Measurements from ENCODE around the gene ARHGEF10L.

Gene ARHGEF10L

DNA sequence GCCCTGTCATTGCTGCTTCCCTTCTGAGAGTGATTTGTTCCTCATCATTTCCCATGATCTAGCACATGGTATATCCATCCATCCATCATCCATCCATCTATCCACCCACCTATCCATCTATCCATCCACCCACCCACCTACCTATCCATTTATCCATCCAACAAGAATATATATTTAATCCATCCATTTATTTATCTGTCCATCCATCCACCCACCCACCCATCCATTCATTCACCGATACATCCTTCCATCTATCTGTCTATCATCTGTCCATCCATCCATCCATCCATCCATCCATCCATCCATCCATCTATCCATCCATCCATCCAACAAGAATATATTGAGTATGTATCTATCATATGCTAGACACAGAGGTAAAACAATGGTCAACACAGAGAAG, 115.7 kb downstream of the ARHGEF10L start:
- no peak for DNase-seq (ENCODE audit: low read depth)

DNA sequence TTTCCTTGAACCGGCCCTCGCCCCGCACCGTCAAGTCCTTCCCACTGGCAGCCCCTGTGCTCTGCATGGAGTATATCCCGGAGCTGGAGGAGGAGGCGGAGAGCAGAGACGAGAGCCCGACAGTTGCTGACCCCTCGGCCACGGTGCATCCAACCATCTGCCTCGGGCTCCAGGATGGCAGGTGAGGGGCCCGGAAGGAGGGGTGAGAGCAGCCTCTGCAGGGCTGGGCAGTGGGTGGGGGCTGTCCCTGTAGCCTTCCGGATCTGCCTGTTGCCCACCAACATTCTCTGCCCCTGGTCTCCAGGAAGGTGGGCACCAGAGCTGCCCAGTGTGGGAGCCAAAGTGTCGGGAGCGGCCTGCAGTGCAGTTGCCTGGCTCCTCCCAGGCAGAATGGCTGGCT, 116.4 kb downstream of the ARHGEF10L start:
- DNase-seq (ENCODE audit: low read depth): no peak

DNA sequence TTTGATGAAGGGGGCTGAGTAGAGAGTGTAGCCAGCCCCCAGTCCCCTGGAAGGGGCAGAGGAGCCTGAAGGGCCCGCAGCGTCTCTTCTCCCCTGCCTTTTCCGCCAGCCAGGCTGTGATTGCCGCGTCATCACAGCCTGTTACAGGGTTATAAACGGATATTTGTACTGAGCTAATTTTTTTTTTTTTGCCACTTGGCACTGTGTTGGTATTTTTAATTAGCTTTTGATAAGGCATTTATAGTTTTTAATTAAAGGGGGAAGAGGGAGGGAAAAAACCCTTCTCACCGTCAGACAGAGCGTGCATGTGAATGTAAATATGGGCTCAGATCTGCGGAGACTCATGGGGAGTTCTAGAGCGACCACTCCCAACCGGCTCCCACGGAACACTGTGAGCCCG, 117.9 kb downstream of the ARHGEF10L start:
- DNase-seq (ENCODE audit: low read depth): no peak

DNA sequence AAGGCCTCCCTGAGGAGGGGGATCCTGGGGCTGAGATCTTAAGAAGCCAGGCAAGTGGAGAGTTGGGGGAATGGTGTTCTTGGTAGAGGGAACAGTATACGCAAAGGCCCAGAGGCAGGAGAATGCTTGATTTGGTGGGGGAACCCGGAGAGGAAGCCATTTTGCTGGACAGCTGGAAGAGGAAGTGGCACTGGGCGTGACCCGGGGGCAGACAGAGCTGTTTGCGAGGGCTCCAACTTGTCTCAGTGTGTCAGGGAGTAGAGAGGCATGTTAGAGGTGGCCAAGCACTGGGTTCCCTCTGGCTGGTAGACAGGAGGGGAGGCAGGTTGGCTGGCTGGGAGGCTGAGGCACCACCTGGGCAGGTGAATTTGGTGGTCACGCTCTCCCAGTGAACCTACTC, 119.3 kb downstream of the ARHGEF10L start:
- DNase-seq (ENCODE audit: low read depth): no peak

DNA sequence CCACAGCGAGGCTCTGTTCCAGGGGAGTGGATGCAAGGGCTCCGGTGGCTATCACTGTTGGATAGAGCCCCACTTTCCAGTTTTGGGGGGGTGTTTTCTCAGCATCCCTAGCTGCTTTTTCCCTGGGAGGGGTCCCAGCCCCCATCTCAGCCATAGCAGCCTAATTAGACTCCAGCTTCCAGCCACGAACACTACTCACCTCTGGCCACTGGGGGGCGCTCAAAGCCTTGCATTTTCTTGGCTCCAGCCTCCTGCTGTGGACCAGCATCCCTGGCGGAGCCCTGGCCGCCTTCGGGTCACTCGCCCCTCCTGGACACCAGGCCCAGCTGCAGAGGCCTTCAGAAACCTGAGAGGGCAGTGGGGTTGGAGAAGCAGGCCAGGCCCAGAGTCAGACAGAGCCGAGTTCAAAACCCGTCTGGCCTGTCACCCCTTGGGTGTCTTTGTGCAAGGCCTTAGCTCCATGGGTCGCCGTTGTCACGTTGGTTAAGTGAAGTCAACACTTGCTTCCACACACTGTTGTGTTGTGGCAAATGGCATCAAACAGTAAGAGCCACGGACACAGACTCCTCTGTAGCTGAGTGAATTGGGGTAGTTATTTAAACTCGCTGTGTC, 122.2 kb downstream of the ARHGEF10L start:
- DNase-seq (ENCODE audit: low read depth): peak; percentile 40

DNA sequence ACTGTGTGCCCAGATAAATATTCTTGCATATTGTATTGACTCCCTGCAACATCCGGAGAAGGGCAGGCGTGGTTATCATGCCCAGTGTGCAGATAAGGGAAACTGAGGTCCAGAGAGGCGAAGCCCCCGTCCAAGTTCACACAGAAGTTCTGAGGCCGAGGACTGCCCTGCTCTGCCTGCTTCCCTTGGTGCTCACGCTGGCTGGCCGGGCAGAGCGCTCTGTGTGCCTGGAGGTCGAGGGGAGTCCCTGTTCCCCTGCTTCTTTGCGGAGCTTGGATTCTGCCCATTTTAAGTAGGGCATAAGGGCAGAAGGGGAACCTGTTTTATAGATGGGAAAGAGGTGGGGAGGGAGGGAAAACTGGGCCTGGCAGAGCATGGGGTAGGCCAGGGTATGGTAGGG, 122.8 kb downstream of the ARHGEF10L start:
- no peak for DNase-seq (ENCODE audit: low read depth)

DNA sequence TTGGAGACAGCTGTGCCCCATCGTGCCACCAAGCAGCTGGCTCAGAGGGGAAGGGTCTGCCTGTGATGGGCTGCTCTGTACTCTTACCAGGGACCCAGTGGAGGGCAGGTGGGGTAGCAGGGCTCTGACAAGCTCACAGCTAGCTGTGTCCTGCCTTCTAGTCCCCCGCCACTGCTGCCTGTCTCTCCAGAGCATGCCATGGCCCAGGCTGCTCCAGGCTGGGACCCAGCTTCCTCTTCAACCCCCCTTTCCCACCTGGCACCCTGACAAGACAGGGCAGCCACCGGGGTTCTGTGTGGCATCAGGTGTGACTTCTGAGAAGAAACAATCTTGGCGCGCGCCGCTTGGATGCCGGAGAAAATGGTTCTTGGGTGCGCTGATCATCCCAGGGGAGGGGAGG, 123.3 kb downstream of the ARHGEF10L start:
- DNase-seq (ENCODE audit: low read depth): no peak

DNA sequence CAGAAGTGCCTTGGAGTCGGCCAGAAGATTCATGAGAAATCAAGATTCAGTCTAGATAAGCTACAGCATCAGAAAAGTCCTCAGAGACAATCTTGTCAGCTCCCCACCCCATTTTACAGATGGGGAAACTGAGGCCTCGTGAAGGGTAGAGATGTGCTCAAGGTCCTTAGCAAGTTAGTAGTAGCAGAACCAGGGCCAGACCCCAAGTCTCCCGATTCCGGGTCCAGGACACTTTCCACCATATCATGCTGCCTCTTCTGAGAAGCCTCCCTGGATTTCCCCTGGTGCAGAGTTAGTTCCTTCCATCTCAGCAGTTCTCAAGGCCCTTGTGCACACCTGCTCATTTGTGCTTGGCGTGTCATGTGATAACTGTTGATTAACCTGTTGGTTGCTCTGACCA, 124.1 kb downstream of the ARHGEF10L start:
- no peak for DNase-seq (ENCODE audit: low read depth)

DNA sequence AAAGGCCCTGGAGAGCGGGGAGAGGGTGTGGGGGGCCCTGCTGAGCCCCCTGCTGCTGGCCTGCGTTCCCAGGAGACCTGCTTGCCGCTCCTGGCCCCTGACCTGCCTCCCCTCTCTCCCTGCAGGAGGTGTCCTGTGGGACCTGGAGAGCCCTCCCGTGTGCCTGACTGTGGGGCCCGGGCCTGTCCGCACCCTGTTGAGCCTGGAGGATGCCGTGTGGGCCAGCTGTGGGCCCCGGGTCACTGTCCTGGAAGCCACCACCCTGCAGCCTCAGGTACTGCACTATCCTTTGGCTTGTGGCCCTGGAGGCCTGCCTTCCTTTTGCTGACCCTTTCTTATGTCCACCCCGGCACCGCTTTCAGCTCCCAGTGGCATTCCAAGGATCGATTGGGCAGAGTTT, 124.8 kb downstream of the ARHGEF10L start:
- no peak for DNase-seq (ENCODE audit: low read depth)

DNA sequence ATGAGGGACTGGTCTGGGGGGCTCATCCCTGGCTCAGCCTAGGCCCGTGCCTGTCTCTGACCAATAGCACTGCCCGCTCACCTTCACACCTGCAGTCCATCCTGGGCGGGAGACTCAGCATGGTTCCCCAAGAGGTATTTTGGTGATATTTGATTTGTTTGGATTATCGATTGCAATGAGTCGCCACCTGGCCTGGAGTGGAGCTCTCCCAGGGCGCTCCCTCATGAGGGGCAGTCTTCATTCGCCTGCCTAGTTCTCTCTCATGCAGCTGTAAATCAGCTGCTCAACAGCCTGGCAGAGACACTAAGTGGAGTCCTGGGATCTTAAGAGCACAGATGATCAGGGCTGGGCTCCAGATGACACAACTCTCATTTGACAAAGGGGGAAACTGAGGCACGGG, 125.6 kb downstream of the ARHGEF10L start:
- no peak for DNase-seq (ENCODE audit: low read depth)

DNA sequence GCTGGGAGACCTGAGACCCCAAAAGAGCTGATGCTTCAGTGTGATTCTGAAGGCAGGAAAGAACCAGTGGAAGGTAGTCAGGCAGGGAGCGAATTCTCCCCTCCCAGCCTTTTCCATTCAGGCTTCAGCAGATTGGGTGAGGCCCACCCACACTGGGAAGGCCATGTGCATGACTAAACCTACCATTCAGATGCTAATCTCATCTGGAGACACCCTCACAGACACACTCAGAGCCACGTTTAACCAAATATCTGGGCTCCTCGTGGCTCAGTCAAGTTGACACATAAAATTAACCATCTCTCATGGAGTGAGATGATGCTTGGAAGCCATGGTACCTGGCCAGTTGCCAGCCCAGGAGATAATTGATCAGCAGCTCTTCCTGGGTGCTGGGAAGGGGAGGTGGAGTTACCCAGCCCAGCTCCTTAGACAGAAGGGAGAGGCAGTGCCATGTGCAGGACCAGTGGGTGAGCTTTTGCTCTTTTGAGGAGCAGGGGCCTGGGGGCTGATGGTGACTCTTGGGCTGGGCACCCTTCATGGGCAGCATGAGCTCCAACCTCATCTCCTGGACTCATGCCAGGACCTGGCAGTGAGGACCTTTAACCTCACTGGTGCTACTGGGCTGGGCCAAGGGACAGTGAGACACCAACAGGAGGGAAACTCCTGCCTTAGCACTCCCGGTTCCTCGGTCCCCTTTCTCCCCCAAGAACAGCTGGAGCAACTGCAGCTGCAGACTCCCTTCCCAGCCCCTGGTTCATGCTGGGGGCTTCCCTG, 126.6 kb downstream of the ARHGEF10L start:
- no peak for DNase-seq (ENCODE audit: low read depth)

DNA sequence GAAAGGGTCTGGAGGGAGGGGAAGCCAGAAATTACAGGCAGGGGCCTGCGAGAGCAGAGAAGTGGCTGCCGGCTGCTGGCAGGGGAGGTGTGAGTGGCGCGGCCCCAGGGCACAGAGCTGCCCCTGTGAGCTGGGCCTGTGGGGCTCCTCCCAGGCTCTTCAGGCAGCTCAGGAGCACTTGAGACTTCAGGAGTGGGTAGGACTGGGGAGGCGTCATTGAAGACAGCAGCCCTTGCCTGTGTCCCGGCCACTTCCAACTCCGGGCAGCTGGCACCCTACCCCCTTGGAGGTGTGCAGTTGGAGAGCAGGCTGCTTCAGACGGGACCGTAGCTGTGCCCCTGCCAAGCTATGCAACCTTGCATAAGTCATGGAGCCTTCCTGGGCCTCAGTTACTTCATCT, 128.1 kb downstream of the ARHGEF10L start:
- DNase-seq (ENCODE audit: low read depth): no peak

DNA sequence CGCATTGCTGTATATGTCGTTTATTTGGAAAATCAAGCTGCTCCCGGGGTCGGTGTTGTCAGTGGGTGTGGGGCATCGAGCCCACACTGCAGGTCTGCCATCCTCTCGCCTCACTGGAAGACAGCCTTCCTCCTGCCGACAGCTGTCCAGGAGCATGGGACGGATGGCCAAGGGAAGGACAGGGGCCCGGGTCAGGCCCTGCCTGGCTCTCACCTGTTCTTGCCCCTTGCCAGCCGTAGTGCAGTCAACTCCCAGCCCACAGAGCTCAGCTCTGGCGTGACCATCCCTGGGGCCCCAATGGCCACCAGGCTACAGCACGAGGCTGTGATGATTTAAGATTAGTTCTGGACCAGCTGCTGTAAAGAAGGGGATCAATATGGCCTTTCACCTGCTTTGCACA, 128.7 kb downstream of the ARHGEF10L start:
- no peak for DNase-seq (ENCODE audit: low read depth)

DNA sequence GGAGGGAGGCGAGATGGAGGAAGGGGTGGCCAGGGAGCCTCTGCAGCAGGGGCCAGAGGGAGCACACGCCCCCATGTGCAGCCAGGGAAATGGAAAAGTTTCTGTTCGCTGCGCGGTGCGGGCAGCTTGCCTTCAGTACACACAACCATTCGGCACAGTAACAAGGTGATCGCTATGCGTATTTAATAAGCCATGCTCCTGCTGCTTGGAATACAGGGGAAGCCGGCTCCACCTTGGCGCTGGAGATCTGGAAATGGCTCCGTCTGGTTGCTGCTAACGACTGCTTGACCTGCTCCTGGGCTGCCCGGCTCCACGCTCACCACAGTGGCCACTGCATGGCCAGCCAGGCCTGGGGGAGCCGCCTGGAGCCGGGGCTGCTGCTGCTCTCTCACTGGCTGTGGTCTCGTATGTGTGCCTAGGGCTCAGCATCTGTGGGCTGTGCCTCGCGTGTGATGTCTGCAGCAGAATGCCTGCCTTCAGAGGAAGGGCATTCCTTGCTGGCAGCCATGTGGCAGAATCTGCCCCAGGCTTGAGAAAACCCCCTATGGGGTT, 129.2 kb downstream of the ARHGEF10L start:
- no peak for DNase-seq (ENCODE audit: low read depth)

DNA sequence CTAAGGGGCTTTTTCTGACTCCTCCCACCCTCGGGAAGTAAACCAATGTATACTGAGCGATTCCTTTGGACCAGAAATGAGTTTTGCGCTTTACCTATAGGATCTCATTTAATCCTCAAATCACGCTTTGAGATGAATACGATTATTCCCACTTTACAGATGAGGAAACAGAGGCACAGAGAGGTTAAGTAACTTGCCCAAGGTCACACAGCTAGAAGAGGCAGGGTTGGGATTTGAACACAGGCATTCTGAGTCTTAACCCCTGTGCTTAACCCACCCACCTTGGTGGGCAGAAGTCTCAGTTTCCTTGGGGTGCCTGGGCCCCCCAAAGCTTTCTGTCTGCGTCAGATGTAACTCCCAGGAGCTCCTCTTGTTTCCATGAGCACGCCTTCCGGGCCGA, 129.8 kb downstream of the ARHGEF10L start:
- no peak for DNase-seq (ENCODE audit: low read depth)

DNA sequence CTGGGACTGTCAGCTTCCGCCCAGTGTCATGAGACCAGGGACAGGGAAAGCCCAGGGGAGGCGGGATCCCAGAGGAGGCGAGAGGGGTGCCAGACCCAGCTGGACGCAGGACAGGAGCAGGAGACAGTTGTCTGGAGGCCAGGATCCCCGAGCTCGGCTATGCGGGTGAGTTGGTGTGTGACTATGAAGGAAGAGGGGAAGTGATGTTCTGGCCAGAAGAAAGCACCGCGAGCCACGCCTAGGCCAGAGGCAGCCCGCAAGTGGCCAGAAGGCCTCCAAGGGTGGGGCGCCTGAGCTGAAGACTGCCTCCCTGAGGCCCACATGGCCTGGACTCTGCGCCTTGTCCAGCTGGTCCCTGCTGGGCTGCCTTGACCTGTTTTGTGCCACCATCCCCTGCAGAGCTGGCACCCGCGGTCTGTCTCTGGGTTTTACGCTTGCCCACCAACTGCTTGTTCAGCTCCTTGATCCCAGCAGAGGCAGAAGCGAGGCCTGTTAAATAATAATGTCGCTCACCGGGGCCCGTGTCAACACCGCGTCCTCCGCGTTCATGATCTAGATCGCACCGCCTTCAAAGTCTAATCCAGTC, 130.5 kb downstream of the ARHGEF10L start:
- DNase-seq (ENCODE audit: low read depth): no peak

DNA sequence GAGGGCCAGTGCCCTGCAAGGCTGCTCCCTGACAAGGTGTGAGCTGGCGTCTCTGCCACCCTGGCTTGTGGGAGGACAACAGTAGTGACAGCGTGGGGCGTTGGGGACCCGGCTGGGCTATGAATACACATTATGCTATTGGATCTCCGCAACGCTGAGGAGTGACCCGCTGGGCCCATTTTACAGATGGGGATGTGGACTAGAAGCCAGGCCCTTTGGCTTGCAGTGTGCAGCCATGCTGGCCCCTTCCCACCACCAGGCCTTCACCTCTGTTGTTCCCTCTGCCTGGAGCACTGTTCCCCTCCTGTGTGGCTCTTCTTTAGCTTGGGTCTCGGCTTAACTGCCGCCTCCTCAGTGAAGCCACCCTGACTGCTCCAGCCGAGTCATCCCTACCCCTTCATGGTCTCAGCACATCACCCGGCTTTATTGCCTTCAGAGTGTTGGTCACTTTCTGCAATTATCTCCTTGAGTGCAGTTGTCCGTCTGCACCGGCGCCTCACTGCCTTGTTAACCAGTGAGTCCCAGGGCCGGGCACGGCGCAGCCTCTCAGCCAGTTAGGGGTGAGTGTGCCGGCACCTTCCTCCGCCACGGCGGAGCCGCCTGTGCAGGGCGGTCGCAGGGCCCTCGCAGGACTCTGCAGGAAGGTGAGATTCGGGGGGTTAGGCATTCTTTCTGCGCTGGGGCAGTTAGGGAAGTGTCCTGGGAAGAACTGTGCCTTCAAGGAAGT, 131.3 kb downstream of the ARHGEF10L start:
- no peak for DNase-seq (ENCODE audit: low read depth)

DNA sequence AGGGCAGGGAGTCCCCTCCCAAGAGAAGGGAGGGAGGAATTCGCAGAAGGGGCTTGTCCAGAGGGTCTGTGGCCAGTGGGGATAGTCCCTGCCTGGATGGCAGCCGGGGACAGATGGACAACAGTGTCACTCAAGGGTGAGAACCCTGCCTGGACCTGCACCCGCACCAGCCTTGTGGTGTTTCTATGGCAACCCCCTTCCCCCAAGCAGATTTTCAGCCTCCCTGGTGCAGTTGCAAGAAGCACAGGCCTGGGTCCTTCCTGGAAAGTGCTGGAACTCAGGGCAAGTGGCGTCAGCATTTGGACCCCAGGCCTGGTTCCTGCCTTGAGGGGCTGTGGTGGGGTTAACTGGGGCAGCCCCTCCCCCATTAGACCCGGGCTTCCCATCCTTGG, 131.8 kb downstream of the ARHGEF10L start:
- DNase-seq (ENCODE audit: low read depth): no peak

DNA sequence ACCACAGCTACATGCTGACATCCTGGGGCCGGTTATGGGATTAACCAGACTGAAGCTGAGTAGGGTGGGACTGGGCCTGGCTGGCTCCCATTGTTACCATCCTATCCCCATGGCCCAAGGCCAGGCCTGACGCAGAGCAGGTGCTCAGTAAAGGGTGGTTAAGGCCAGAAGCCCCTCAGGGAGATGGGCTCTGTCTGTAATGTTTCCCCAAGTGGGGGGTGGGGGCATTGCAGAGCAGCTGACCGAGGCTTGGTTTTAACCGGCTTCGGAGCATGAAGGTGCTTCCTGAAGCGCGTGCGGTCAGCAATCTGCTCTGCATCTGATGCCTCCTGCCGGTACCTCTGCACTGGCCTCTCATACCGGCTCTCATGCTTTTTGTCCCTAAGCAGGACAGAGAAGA, 132.2 kb downstream of the ARHGEF10L start:
- no peak for DNase-seq (ENCODE audit: low read depth)

DNA sequence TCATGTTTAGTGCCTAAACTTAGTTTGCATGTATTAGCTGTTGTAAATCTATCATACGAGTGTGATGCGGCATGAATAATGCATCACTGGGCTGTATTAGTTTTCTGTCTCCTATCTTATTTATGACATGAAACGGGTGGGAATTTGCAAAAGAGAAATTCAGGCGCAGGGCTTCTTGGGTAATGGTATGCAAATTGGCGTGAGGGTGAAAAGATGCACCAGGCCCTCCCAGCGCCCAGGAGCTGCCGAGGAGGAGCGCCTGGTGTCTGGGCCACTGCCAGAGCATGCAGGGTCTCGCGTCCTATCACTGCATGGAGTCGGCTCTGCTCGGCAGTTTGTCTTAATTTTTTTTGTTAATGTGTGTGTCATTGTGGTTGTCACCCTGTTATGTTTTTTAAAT, 132.7 kb downstream of the ARHGEF10L start:
- no peak for DNase-seq (ENCODE audit: low read depth)

DNA sequence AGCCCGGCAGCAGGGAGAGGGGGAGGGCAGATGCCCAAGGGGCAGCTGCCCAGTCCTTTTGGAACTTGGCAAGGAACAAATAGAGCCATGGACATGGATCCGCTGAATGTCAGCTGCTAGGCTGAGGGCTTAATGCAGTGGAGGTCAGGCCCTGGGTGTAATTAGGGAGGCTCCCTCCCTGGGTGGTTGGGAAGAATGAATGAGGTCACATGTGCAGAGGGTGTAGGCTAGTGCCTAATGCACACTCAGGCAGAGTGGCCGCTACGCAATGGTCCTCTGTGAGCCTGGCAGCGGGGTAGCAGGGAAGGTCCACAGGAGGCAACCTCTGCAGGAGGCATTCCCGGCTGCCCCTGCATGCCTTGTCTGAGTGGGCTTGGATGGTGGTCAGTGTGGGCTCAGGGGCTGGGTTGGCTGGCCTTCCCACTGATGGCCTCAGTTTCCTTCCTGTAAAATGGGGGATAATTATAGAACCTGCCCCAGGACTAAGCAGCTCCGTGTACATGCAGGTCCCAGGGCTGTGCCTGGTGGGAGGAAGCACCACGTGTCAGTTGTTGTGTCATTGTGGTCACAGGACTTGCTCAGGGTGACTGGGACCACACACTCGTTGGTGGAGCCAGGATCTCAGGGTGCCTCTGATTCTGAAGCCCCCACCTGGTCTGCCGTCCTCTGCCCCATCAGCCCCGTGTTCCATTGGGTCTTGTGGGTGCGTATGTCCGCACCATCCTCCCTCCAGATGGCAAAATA, 134.0 kb downstream of the ARHGEF10L start:
- no peak for DNase-seq (ENCODE audit: low read depth)
